H9 (cell line): ENCODE data around the gene PHKG1. TPM values are rescaled to one million over a fixed set of nuclear protein-coding genes. Genes with fewer than 3 reads are reported as not detected.
"Not testable (repeated sequence)": the region's sequence is repeated elsewhere in the genome, so short reads cannot be mapped to it uniquely, and the experiment has no call there.

Source experiments
- DNase-seq: peaks from one replicate; pipeline ENCODE4 v3.0.0-alpha.2; 2017
- H2AFZ ChIP-seq: one replicate; pipeline ENCODE4 v1.6.1; 2013; ENCODE audit warnings: mild to moderate bottlenecking, low read length, control low read depth, moderate library complexity
- H2AK5ac ChIP-seq: 2 replicates; pipeline ENCODE4 v1.6.1; 2013; ENCODE audit warnings: low read length, control low read depth, mixed read lengths; ENCODE audit not compliant: insufficient read length
- H2BK120ac ChIP-seq: one replicate; pipeline ENCODE4 v1.6.1; 2013; ENCODE audit warnings: low read depth, mild to moderate bottlenecking, low read length, control low read depth, inconsistent platforms; ENCODE audit not compliant: poor library complexity, severe bottlenecking
- H2BK12ac ChIP-seq: 2 replicates; pipeline ENCODE4 v1.6.1; 2013; ENCODE audit warnings: low read length, control low read depth, mixed read lengths, low read depth; ENCODE audit not compliant: insufficient read length
- H2BK15ac ChIP-seq: 2 replicates; pipeline ENCODE4 v1.6.1; 2013; ENCODE audit warnings: low read depth, low read length, control low read depth
- H2BK20ac ChIP-seq: one replicate; pipeline ENCODE4 v1.6.1; 2013; ENCODE audit warnings: low read depth, mild to moderate bottlenecking, low read length, control low read depth, inconsistent platforms; ENCODE audit not compliant: poor library complexity, severe bottlenecking
- H2BK5ac ChIP-seq: 2 replicates; pipeline ENCODE4 v1.6.1; 2013; ENCODE audit warnings: low read length, control low read depth, mixed read lengths; ENCODE audit not compliant: insufficient read length
- H3K14ac ChIP-seq: 2 replicates; pipeline ENCODE4 v1.6.1; 2013; ENCODE audit warnings: low read length, control low read depth; ENCODE audit not compliant: insufficient read depth
- H3K18ac ChIP-seq: 2 replicates; pipeline ENCODE4 v1.6.1; 2013; ENCODE audit warnings: low read depth, mild to moderate bottlenecking, mixed read lengths, low read length, control low read depth; ENCODE audit not compliant: insufficient read length
- H3K23ac ChIP-seq: 2 replicates; pipeline ENCODE4 v1.6.1; 2013; ENCODE audit warnings: low read length, control low read depth, mixed read lengths, low read depth; ENCODE audit not compliant: insufficient read length
- H3K23me2 ChIP-seq: 2 replicates; pipeline ENCODE4 v1.6.1; 2013; ENCODE audit warnings: low read depth, mild to moderate bottlenecking, mixed read lengths, low read length, control low read depth; ENCODE audit not compliant: insufficient read length, poor library complexity, severe bottlenecking
- H3K27ac ChIP-seq: 2 replicates; pipeline ENCODE4 v1.5.1; 2013; ENCODE audit warnings: low read length, control low read depth, mixed read lengths, low read depth; ENCODE audit not compliant: insufficient read length
- H3K27me3 ChIP-seq: 2 replicates; pipeline ENCODE4 v1.6.1; 2013; ENCODE audit warnings: low read length, control low read depth, inconsistent platforms; ENCODE audit not compliant: insufficient read depth
- H3K4ac ChIP-seq: 2 replicates; pipeline ENCODE4 v1.6.1; 2013; ENCODE audit warnings: low read depth, mild to moderate bottlenecking, control low read depth, inconsistent platforms, low read length, moderate library complexity
- H3K4me1 ChIP-seq: 2 replicates; pipeline ENCODE4 v1.6.1; 2013; ENCODE audit warnings: low read length, control low read depth, inconsistent platforms; ENCODE audit not compliant: insufficient read depth
- H3K4me2 ChIP-seq: 2 replicates; pipeline ENCODE4 v1.6.1; 2013; ENCODE audit warnings: low read length, control low read depth, mixed read lengths; ENCODE audit not compliant: insufficient read length, insufficient read depth
- H3K56ac ChIP-seq: 2 replicates; pipeline ENCODE4 v1.6.1; 2013; ENCODE audit warnings: low read depth, mild to moderate bottlenecking, mixed read lengths, low read length, control low read depth; ENCODE audit not compliant: insufficient read length
- H3K79me1 ChIP-seq: 2 replicates; pipeline ENCODE4 v1.6.1; 2013; ENCODE audit warnings: low read depth, mild to moderate bottlenecking, moderate library complexity, low read length, control low read depth, inconsistent platforms; ENCODE audit not compliant: insufficient read depth, poor library complexity, severe bottlenecking
- H3K79me2 ChIP-seq: 2 replicates; pipeline ENCODE4 v1.6.1; 2013; ENCODE audit warnings: low read length, control low read depth, inconsistent platforms; ENCODE audit not compliant: insufficient read depth
- H3K9ac ChIP-seq: 2 replicates; pipeline ENCODE4 v1.6.1; 2013; ENCODE audit warnings: low read length, control low read depth, mixed read lengths; ENCODE audit not compliant: insufficient read length; ENCODE audit errors: extremely low read depth
- H3K9me3 ChIP-seq: one replicate; pipeline ENCODE4 v1.6.1; 2013; ENCODE audit warnings: low read depth, low read length, inconsistent platforms; ENCODE audit not compliant: control insufficient read depth
- H3T11ph ChIP-seq: one replicate; pipeline ENCODE4 v1.6.1; 2013; ENCODE audit warnings: mild to moderate bottlenecking, low read length, control low read depth, inconsistent platforms
- H4K20me1 ChIP-seq: one replicate; pipeline ENCODE4 v1.6.1; 2013; ENCODE audit not compliant: control insufficient read depth, insufficient read length, insufficient read depth
- H4K5ac ChIP-seq: 2 replicates; pipeline ENCODE4 v1.6.1; 2013; ENCODE audit warnings: low read depth, mild to moderate bottlenecking, mixed read lengths, low read length, control low read depth; ENCODE audit not compliant: insufficient read length
- H4K8ac ChIP-seq: replicated peaks from 2 replicates; pipeline ENCODE4 v1.6.1; 2013; ENCODE audit warnings: low read length, control low read depth, mixed read lengths, low read depth; ENCODE audit not compliant: insufficient read length
- H4K91ac ChIP-seq: 2 replicates; pipeline ENCODE4 v1.6.1; 2013; ENCODE audit warnings: low read depth, mild to moderate bottlenecking, moderate library complexity, mixed read lengths, low read length, control low read depth; ENCODE audit not compliant: insufficient read length
- H3K27ac Mint-ChIP-seq, 3 experiments: 2 replicates in 2 of 3; 3 replicates in 1 of 3; pipeline ENCODE4 v1.8.0; 2020 to 2021; ENCODE audit warnings: mixed read lengths in 3 of 3, mild to moderate bottlenecking in 1 of 3, moderate library complexity in 1 of 3
- H3K27me3 Mint-ChIP-seq: 2 replicates; pipeline ENCODE4 v1.8.0; 2021; ENCODE audit warnings: low read depth, mild to moderate bottlenecking, moderate library complexity, mixed read lengths
- H3K36me3 Mint-ChIP-seq, 3 experiments: 2 replicates in 2 of 3; 3 replicates in 1 of 3; pipeline ENCODE4 v1.8.0; 2020 to 2021; ENCODE audit warnings: low read depth in 3 of 3, mixed read lengths in 3 of 3; ENCODE audit not compliant: insufficient read depth in 1 of 3
- H3K4me1 Mint-ChIP-seq, 2 experiments: 2 replicates each; pipeline ENCODE4 v1.8.0; 2020; ENCODE audit warnings: mixed read lengths in 2 of 2
- H3K4me3 Mint-ChIP-seq, 2 experiments: 2 replicates in 1 of 2; 3 replicates in 1 of 2; pipeline ENCODE4 v1.8.0; 2020 to 2021; ENCODE audit warnings: mild to moderate bottlenecking in 2 of 2, mixed read lengths in 2 of 2, moderate library complexity in 1 of 2
- H3K9me3 Mint-ChIP-seq, 2 experiments: 2 replicates in 1 of 2; 3 replicates in 1 of 2; pipeline ENCODE4 v1.8.0; 2020; ENCODE audit warnings: mild to moderate bottlenecking in 2 of 2, mixed read lengths in 2 of 2, moderate library complexity in 1 of 2
- CTCF ChIP-seq: fragments of 200-600 bp; sonication (generic); conservative IDR thresholded peaks from 3 replicates; pipeline ENCODE4 v1.8.0; 2021; ENCODE audit warnings: antibody characterized with exemption, mild to moderate bottlenecking
- WGBS: extraction: QIAGEN DNeasy Blood & Tissue Kit; methylation state at CpG from one replicate; pipeline ENCODE4 v1.1.7; 2013; ENCODE audit warnings: missing lambda C conversion rate, low lambda C conversion rate, mixed read lengths; ENCODE audit not compliant: insufficient read length; ENCODE audit errors: extremely low coverage; 5-methylcytosine and 5-hydroxymethylcytosine counted together
- total RNA-seq: library from RNA; stranded (reverse); gene quantifications from 2 replicates; pipeline ENCODE4 v1.2.1, GENCODE V29; 2021

PHKG1 gene
- total RNA-seq, 1 experiment from 2014 or later, result 0.42 TPM

GRCh38 chr7:56046721-56047445 is 45.9 kb downstream of the PHKG1 start:
- H3K23ac ChIP-seq, result no peak overlapping the region
- H2BK120ac ChIP-seq, result no peak overlapping the region
- H4K5ac ChIP-seq, result no peak overlapping the region
- no peaks in the 10 kb centered on the region for H3K4me1 ChIP-seq
- H3K56ac ChIP-seq, result no peak overlapping the region
- H3K27ac Mint-ChIP-seq, result peak overlapping the region in 1 of 3 experiments; percentile 48; a peak in 2 of 7 replicates
- no peak overlapping the region for H3K14ac ChIP-seq
- H4K20me1 ChIP-seq, result no peaks in the 10 kb centered on the region
- no peaks in the 10 kb centered on the region for H3K9me3 ChIP-seq
- peaks cover 17 to 18% (median 18%) of the 10 kb centered on the region in 3 experiments; a peak in 6 of 7 replicates for H3K36me3 Mint-ChIP-seq
- no peak overlapping the region for H2AFZ ChIP-seq
- H2BK5ac ChIP-seq, result no peak overlapping the region
- no peak for TF ChIP-seq CTCF
- no peak overlapping the region for H2AK5ac ChIP-seq
- no peak overlapping the region for H3K4me3 Mint-ChIP-seq
- no peak overlapping the region for H3T11ph ChIP-seq
- H3K4me1 Mint-ChIP-seq, result peaks cover 0 to 13% of the 10 kb centered on the region in 2 experiments; a peak in 3 of 4 replicates
- H3K4ac ChIP-seq, result no peak overlapping the region
- H2BK12ac ChIP-seq, result no peak overlapping the region
- H3K18ac ChIP-seq, result no peak overlapping the region
- DNase-seq, result no peak
- no peak overlapping the region for H3K4me2 ChIP-seq
- no peak overlapping the region for H3K9ac ChIP-seq
- no peaks in the 10 kb centered on the region for H3K79me1 ChIP-seq
- H3K79me2 ChIP-seq, result peaks cover 2% of the 10 kb centered on the region; the same call in 1 of the 2 replicates
- WGBS, result no CpG with 5 or more reads among the region's 5 CpGs
- no peaks in the 10 kb centered on the region for H3K27me3 ChIP-seq
- no peak overlapping the region for H2BK20ac ChIP-seq
- no peaks in the 10 kb centered on the region for H3K9me3 Mint-ChIP-seq
- H2BK15ac ChIP-seq, result no peak overlapping the region
- H4K8ac ChIP-seq, result no peak overlapping the region
- no peaks in the 10 kb centered on the region for H3K27me3 Mint-ChIP-seq
- no peaks in the 10 kb centered on the region for H3K23me2 ChIP-seq
- H3K27ac ChIP-seq, result no peak overlapping the region
- H4K91ac ChIP-seq, result no peak overlapping the region

GRCh38 chr7:56045758-56046157 is 47.0 kb downstream of the PHKG1 start:
- H3K27me3 ChIP-seq, H3K27me3 Mint-ChIP-seq, H2BK20ac ChIP-seq, H3K79me2 ChIP-seq, H3K4me1 ChIP-seq, H4K20me1 ChIP-seq, H3K4me2 ChIP-seq, H3K4me3 Mint-ChIP-seq, H2BK12ac ChIP-seq, H4K5ac ChIP-seq, H3K79me1 ChIP-seq, H3K9ac ChIP-seq, H3K4ac ChIP-seq, H2AFZ ChIP-seq, H3T11ph ChIP-seq, H3K9me3 Mint-ChIP-seq, H3K23me2 ChIP-seq, H4K91ac ChIP-seq, H2BK15ac ChIP-seq, H3K18ac ChIP-seq, H2BK5ac ChIP-seq, H3K14ac ChIP-seq, H3K9me3 ChIP-seq, H3K27ac Mint-ChIP-seq, DNase-seq, H2AK5ac ChIP-seq, H2BK120ac ChIP-seq, H3K23ac ChIP-seq, H3K56ac ChIP-seq, H4K8ac ChIP-seq, H3K27ac ChIP-seq: not testable (repeated sequence)
- H3K4me1 Mint-ChIP-seq, result peaks cover 0 to 13% of the 10 kb centered on the region in 2 experiments; a peak in 3 of 4 replicates
- no CpG with 5 or more reads among the region's 2 CpGs for WGBS
- peaks cover 19 to 24% (median 21%) of the 10 kb centered on the region in 3 experiments; a peak in 6 of 7 replicates for H3K36me3 Mint-ChIP-seq
